GM12865 (cell line): ENCODE results near the gene RHEB.

Experiments used
- DNase-seq: peaks from one replicate; pipeline ENCODE4 v3.0.0; 2010; ENCODE audit warnings: low read depth
- H3K4me3 ChIP-seq: 2 replicates; pipeline ENCODE4 v1.5.1; 2011; ENCODE audit warnings: mild to moderate bottlenecking, low read depth, low read length, control low read depth
- TF ChIP-seq, protein P1 (sequence below): IDR thresholded peaks from 2 replicates; pipeline ENCODE4 v1.5.1; 2011; ENCODE audit warnings: low read length, control low read depth, low read depth, inconsistent platforms; ENCODE audit not compliant: insufficient read depth; ENCODE audit errors: missing control alignments

RHEB gene

DNA sequence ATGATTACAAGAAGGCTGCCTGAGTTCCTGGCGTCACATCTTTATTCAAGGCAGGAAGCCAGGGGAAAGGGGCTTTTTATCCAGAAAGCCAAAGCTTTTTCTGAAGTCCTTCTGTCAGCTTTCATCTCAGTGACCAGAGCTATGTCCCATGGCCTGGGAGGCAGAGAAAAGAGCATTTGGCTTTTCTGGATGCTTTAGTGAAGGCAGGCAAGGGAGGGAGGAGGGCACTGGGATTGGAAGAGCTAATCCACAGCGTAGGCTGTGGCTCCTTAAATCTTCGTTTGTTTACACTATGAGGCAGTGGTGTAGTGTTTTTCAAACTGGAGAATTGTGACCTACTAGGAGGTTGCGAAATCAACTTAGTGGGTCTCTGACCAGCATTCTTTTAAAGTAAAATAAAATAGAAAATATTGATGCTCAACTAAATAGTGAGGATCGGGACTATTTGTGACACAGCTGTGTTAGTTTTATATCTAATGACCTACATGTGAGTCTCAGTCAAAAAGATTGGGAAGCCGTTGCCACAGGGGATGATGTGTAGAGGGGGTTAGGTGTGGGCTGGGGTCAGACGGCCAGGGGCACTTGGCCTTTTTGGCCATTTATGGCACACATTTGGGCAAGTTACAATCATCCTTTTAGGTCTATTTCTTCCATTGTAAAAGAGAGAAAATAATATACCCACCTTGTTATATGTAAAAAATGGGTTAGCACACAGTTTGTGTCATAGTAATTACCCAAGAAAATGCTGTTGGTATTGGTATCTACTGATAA is 93.8 kb downstream of the RHEB start:
- no peak for DNase-seq
- TF ChIP-seq, protein P1, sequence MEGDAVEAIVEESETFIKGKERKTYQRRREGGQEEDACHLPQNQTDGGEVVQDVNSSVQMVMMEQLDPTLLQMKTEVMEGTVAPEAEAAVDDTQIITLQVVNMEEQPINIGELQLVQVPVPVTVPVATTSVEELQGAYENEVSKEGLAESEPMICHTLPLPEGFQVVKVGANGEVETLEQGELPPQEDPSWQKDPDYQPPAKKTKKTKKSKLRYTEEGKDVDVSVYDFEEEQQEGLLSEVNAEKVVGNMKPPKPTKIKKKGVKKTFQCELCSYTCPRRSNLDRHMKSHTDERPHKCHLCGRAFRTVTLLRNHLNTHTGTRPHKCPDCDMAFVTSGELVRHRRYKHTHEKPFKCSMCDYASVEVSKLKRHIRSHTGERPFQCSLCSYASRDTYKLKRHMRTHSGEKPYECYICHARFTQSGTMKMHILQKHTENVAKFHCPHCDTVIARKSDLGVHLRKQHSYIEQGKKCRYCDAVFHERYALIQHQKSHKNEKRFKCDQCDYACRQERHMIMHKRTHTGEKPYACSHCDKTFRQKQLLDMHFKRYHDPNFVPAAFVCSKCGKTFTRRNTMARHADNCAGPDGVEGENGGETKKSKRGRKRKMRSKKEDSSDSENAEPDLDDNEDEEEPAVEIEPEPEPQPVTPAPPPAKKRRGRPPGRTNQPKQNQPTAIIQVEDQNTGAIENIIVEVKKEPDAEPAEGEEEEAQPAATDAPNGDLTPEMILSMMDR: no peak

GRCh38 chr7:151424799-151425198 is 94.9 kb downstream of the RHEB start:
- TF ChIP-seq, protein P1: no peak
- no peak overlapping the region for H3K4me3 ChIP-seq
- DNase-seq: no peak

More for the DNA sequence above, 93.8 kb downstream of the RHEB start:
- H3K4me3 ChIP-seq: no peak overlapping the region

- TF ChIP-seq, protein P1: no peak
- DNase-seq: no peak
- H3K4me3 ChIP-seq: no peak overlapping the region
These were observed 95.8 kb downstream of the RHEB start for GRCh38 chr7:151423936-151424335.

DNA sequence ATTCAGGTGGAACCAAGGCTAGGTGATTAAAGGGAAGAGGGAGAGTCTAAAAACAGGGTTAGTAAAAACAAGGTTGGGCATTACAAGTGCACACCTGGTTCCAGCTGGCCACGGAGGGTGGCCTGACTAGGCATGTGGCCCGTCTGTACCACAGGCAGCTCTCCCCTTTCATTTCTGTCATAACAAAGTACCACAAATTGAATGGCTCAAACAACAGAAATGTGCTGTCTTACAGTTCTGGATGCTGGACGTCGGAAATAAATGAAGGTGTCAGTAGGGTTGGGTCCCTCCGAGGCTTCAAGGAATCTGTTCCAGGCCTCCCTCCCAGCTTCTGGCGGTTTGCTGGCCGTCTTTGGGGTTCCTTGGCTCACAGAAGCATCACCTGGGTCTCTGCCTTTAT is 96.5 kb downstream of the RHEB start:
- H3K4me3 ChIP-seq: no peak overlapping the region
- TF ChIP-seq, protein P1: no peak
- no peak for DNase-seq

- DNase-seq: no peak
- TF ChIP-seq, protein P1: no peak
- H3K4me3 ChIP-seq: no peak overlapping the region
These were observed 97.5 kb downstream of the RHEB start for GRCh38 chr7:151422212-151422611.

DNA sequence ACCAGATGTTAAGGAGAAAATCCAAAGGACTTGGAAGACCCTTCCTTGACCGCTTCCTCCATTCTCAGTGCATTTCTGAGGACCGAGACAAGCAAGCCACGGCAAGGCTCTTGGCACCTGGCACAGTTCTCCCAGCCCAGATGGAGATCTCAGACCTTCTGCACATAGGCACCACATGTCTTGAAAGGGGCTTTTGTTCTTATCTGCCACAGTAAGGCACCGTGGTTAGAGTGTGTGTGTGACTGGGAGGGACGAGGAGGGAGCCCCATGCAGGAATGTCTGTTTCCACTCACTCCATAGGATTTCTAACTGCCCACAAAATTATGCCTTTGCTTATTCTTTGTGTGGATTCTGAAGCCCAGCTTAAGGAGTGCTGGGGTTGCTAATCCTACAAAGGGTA is 99.6 kb downstream of the RHEB start:
- H3K4me3 ChIP-seq: no peak overlapping the region
- TF ChIP-seq, protein P1: no peak
- no peak for DNase-seq

- no peak for DNase-seq
- H3K4me3 ChIP-seq: no peak overlapping the region
- TF ChIP-seq, protein P1: no peak
These were observed 102.8 kb downstream of the RHEB start for GRCh38 chr7:151416941-151417315.
